Measurements from ENCODE around the gene PPP2R2C. TPM values are rescaled to one million over a fixed set of nuclear protein-coding genes. Genes with fewer than 3 reads are reported as not detected.

The PPP2R2C gene
- total and polyA plus RNA-seq, 2 experiments from 2014 or later = 1.3 to 9.2 TPM

DNA sequence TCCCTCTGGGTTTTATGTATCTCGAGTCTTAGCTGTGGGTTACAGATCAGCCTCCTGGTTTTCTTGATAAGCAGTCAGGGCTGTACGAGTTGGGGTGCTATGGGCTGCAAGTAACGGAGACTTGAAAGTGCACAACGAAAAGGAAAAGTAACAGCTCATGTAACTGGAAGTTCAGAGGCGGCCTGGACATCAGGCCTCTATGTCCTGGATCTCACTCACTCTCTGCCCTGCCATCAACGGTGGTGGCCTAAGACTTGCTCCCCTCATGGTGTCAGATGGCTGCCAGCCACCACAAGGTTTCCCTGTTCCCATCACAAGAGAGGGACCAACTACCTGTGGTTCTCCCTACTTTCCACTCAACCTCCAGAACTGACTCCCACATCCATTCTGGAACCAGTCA, 4.8 kb downstream of the PPP2R2C start:
- Mint-ChIP-seq H3K27ac (no peak overlapping the region), H3K4me3 (no peak overlapping the region), H3K9me3 (no peaks in the 10 kb centered on the region), H3K27me3 (ENCODE audit: insufficient read depth, low read depth, poor library complexity) (peaks cover 34% of the 10 kb centered on the region), H3K4me1 (peaks cover 12% of the 10 kb centered on the region), H3K36me3 (ENCODE audit: low read depth) (no peaks in the 10 kb centered on the region)
- DNase-seq (ENCODE audit: low spot score) = no peak
- Histone ChIP-seq H2AFZ (no peak overlapping the region), H3K4me1 (ENCODE audit: insufficient read depth) (no peaks in the 10 kb centered on the region; the same call in none of the 2 replicates), H3K27me3 (ENCODE audit: insufficient read depth) (peaks cover 44% of the 10 kb centered on the region), H3K36me3 (ENCODE audit: insufficient read depth) (no peaks in the 10 kb centered on the region), H3K4me3 (no peak overlapping the region), H3K4me2 (no peak overlapping the region), H3K79me2 (replicated peaks; ENCODE audit: insufficient read depth) (no peaks in the 10 kb centered on the region), H3F3A (replicated peaks; ENCODE audit: low read depth) (no peaks in the 10 kb centered on the region), H3K27ac (ENCODE audit: low read depth) (no peak overlapping the region), H3K9me2 (ENCODE audit: insufficient read depth) (no peaks in the 10 kb centered on the region), H4K20me1 (replicated peaks; ENCODE audit: insufficient read depth) (no peaks in the 10 kb centered on the region)
- no peak for TF ChIP-seq STAT1 (IDR thresholded peaks at IDR 0.05; ENCODE audit: unreplicated experiment)
- no peak for TF ChIP-seq POLR2AphosphoS5 (IDR thresholded peaks at IDR 0.05; ENCODE audit: low read depth)
- no peak for TF ChIP-seq ZNF331 (CRISPR knock-in tag; IDR thresholded peaks at IDR 0.05; ENCODE audit: low read depth)
- no peak for ATAC-seq

DNA sequence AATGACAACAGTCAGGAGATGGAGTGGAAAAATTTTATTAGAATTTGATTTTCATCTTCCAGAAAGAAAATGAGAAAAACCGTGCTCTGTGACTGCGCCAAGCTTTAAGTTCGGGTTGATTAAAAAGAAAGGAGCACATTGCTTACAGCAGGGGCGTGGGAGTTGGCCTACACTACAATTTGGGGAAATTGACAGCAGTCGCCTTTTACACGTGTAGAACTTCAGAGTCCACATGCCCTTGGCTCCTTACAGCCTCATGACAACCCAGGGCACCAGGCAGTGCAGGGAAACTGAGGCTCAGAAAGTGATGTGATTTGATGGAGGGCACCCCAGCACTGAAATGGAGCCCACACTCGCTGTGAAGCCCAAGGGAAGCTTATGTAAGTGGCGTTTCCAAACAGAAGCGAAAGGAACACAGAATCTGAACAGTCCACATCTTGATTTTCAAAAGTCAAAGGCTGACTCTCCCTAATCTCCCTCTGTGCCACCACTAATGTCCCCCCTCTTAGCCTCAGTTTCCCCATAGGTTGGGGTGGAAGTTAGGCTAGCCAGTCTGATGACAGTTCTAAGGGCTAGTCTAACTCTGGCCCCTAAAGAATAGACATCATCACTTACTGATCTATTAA, 5.5 kb downstream of the PPP2R2C start:
- Histone ChIP-seq H3K4me3 (no peak overlapping the region), H3K27me3 (ENCODE audit: insufficient read depth) (peaks cover 40% of the 10 kb centered on the region), H2AFZ (no peak overlapping the region), H3K27ac (ENCODE audit: low read depth) (no peak overlapping the region), H3K4me1 (ENCODE audit: insufficient read depth) (no peaks in the 10 kb centered on the region; the same call in none of the 2 replicates), H3K9me2 (ENCODE audit: insufficient read depth) (no peaks in the 10 kb centered on the region), H3K79me2 (replicated peaks; ENCODE audit: insufficient read depth) (no peaks in the 10 kb centered on the region), H3F3A (replicated peaks; ENCODE audit: low read depth) (no peaks in the 10 kb centered on the region), H3K36me3 (ENCODE audit: insufficient read depth) (no peaks in the 10 kb centered on the region), H3K4me2 (no peak overlapping the region), H4K20me1 (replicated peaks; ENCODE audit: insufficient read depth) (no peaks in the 10 kb centered on the region)
- no peak overlapping the region for H3K4me3 Mint-ChIP-seq
- ATAC-seq (no peak), DNase-seq (ENCODE audit: low spot score) (no peak)
- no peaks in the 10 kb centered on the region for H3K9me3 Mint-ChIP-seq
- peaks cover 14% of the 10 kb centered on the region for H3K4me1 Mint-ChIP-seq
- H3K27me3 Mint-ChIP-seq (ENCODE audit: insufficient read depth, low read depth, poor library complexity) = peaks cover 31% of the 10 kb centered on the region
- no peak overlapping the region for H3K27ac Mint-ChIP-seq
- TF ChIP-seq ZNF331 (CRISPR knock-in tag; IDR thresholded peaks at IDR 0.05; ENCODE audit: low read depth) = no peak
- TF ChIP-seq, protein P1, sequence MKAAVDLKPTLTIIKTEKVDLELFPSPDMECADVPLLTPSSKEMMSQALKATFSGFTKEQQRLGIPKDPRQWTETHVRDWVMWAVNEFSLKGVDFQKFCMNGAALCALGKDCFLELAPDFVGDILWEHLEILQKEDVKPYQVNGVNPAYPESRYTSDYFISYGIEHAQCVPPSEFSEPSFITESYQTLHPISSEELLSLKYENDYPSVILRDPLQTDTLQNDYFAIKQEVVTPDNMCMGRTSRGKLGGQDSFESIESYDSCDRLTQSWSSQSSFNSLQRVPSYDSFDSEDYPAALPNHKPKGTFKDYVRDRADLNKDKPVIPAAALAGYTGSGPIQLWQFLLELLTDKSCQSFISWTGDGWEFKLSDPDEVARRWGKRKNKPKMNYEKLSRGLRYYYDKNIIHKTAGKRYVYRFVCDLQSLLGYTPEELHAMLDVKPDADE (IDR thresholded peaks at IDR 0.05) = no peak
- TF ChIP-seq, protein P2, sequence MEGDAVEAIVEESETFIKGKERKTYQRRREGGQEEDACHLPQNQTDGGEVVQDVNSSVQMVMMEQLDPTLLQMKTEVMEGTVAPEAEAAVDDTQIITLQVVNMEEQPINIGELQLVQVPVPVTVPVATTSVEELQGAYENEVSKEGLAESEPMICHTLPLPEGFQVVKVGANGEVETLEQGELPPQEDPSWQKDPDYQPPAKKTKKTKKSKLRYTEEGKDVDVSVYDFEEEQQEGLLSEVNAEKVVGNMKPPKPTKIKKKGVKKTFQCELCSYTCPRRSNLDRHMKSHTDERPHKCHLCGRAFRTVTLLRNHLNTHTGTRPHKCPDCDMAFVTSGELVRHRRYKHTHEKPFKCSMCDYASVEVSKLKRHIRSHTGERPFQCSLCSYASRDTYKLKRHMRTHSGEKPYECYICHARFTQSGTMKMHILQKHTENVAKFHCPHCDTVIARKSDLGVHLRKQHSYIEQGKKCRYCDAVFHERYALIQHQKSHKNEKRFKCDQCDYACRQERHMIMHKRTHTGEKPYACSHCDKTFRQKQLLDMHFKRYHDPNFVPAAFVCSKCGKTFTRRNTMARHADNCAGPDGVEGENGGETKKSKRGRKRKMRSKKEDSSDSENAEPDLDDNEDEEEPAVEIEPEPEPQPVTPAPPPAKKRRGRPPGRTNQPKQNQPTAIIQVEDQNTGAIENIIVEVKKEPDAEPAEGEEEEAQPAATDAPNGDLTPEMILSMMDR (conservative IDR thresholded peaks at IDR 0.05; ENCODE audit: low read depth in 2 of 2) = no peak
- TF ChIP-seq, protein P3, sequence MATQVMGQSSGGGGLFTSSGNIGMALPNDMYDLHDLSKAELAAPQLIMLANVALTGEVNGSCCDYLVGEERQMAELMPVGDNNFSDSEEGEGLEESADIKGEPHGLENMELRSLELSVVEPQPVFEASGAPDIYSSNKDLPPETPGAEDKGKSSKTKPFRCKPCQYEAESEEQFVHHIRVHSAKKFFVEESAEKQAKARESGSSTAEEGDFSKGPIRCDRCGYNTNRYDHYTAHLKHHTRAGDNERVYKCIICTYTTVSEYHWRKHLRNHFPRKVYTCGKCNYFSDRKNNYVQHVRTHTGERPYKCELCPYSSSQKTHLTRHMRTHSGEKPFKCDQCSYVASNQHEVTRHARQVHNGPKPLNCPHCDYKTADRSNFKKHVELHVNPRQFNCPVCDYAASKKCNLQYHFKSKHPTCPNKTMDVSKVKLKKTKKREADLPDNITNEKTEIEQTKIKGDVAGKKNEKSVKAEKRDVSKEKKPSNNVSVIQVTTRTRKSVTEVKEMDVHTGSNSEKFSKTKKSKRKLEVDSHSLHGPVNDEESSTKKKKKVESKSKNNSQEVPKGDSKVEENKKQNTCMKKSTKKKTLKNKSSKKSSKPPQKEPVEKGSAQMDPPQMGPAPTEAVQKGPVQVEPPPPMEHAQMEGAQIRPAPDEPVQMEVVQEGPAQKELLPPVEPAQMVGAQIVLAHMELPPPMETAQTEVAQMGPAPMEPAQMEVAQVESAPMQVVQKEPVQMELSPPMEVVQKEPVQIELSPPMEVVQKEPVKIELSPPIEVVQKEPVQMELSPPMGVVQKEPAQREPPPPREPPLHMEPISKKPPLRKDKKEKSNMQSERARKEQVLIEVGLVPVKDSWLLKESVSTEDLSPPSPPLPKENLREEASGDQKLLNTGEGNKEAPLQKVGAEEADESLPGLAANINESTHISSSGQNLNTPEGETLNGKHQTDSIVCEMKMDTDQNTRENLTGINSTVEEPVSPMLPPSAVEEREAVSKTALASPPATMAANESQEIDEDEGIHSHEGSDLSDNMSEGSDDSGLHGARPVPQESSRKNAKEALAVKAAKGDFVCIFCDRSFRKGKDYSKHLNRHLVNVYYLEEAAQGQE (IDR thresholded peaks at IDR 0.05; ENCODE audit: unreplicated experiment) = no peak
- TF ChIP-seq CREB1 (CRISPR knock-in tag; IDR thresholded peaks at IDR 0.05; ENCODE audit: low read depth) = no peak
- no peak for TF ChIP-seq NANOG (IDR thresholded peaks at IDR 0.05; ENCODE audit: borderline replicate concordance)
- TF ChIP-seq JUNB (IDR thresholded peaks at IDR 0.05; ENCODE audit: unreplicated experiment) = no peak
- TF ChIP-seq STAT1 (IDR thresholded peaks at IDR 0.05; ENCODE audit: unreplicated experiment) = no peak
- no peaks in the 10 kb centered on the region for H3K36me3 Mint-ChIP-seq (ENCODE audit: low read depth)

Measured in GM23338 (cell line).